NT2/D1 (cell line): ENCODE results near the gene ADH4.

Experiments
- DNase-seq: peaks from one replicate; pipeline ENCODE4 v3.0.0-alpha.2; 2011; ENCODE audit warnings: low read depth, low spot score
- H3K27me3 ChIP-seq: 2 replicates; pipeline ENCODE4 v1.6.0; 2011; ENCODE audit warnings: mild to moderate bottlenecking; ENCODE audit not compliant: insufficient read length, insufficient read depth
- H3K36me3 ChIP-seq: 2 replicates; pipeline ENCODE4 v1.6.1; 2011; ENCODE audit warnings: mild to moderate bottlenecking, low read length, mixed read lengths; ENCODE audit not compliant: insufficient read depth, insufficient read length
- H3K4me1 ChIP-seq: 2 replicates; pipeline ENCODE4 v1.5.1; 2011; ENCODE audit not compliant: insufficient read depth, insufficient read length
- H3K4me3 ChIP-seq: 2 replicates; pipeline ENCODE4 v1.5.1; 2011; ENCODE audit warnings: low read depth; ENCODE audit not compliant: insufficient read length
- H3K9ac ChIP-seq: 2 replicates; pipeline ENCODE4 v1.6.0; 2011; ENCODE audit warnings: low read depth; ENCODE audit not compliant: insufficient read length
- H3K9me3 ChIP-seq: 2 replicates; pipeline ENCODE4 v1.5.1; 2011; ENCODE audit warnings: mild to moderate bottlenecking, low read length; ENCODE audit not compliant: insufficient read depth
- SUZ12 ChIP-seq: IDR thresholded peaks from 2 replicates; pipeline ENCODE4 v1.6.1; 2011; ENCODE audit not compliant: insufficient read length, insufficient read depth; ENCODE audit errors: extremely low read depth
- YY1 ChIP-seq: IDR thresholded peaks from 2 replicates; pipeline ENCODE4 v1.6.1; 2011; ENCODE audit not compliant: insufficient read length, insufficient read depth
- ZNF274 ChIP-seq: IDR thresholded peaks from 2 replicates; pipeline ENCODE4 v1.6.1; 2011; ENCODE audit warnings: mild to moderate bottlenecking, low read depth, low read length

Gene ADH4

DNA sequence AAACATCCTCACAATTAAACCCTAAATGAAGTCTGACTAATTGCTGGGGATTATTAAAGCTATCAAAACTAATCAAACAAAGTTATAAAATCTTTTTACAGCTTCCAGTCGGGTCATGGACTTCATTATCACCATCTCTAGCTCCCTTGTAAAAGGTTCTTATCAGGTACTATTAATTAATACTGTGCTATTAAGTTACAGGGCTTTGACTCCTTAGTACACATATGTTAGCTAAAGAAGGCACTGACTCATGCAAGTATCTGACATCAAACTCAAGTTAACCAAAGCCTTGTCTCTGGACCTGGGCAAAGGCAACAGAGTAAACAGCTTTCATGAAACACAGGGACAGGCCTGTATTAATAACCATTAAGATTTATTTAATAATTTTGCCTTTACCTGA, 7.9 kb upstream of the ADH4 start:
- Histone ChIP-seq H3K4me1 (no peaks in the 10 kb centered on the region), H3K36me3 (no peaks in the 10 kb centered on the region), H3K9me3 (peaks cover 29% of the 10 kb centered on the region), H3K27me3 (no peaks in the 10 kb centered on the region), H3K4me3 (no peak overlapping the region), H3K9ac (no peak overlapping the region)
- DNase-seq, result no peak
- TF ChIP-seq ZNF274 (no peak), YY1 (no peak), SUZ12 (no peak)

DNA sequence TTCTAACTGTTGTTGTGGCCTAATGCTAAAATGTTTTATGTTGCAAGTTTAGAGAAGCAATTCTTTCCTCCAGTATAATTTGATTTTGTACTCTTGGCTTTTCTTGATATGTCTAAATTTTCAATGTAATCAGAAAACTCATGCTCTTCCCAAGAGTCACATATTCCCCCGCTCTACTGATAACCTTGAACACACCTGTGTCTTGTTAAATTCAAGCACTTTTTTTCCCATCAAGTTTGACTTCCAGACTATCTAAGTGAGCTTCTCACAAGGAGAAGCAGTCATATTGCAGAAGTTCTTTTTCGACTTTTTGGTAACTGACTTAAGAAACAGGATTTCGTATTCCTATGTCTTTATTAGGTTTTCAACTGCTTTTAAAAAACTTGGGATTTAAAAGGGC, 7.4 kb upstream of the ADH4 start:
- TF ChIP-seq ZNF274 (no peak), YY1 (no peak), SUZ12 (no peak)
- Histone ChIP-seq H3K36me3 (no peaks in the 10 kb centered on the region), H3K9ac (no peak overlapping the region), H3K27me3 (no peaks in the 10 kb centered on the region), H3K9me3 (peaks cover 29% of the 10 kb centered on the region), H3K4me3 (no peak overlapping the region), H3K4me1 (no peaks in the 10 kb centered on the region)
- DNase-seq, result no peak

DNA sequence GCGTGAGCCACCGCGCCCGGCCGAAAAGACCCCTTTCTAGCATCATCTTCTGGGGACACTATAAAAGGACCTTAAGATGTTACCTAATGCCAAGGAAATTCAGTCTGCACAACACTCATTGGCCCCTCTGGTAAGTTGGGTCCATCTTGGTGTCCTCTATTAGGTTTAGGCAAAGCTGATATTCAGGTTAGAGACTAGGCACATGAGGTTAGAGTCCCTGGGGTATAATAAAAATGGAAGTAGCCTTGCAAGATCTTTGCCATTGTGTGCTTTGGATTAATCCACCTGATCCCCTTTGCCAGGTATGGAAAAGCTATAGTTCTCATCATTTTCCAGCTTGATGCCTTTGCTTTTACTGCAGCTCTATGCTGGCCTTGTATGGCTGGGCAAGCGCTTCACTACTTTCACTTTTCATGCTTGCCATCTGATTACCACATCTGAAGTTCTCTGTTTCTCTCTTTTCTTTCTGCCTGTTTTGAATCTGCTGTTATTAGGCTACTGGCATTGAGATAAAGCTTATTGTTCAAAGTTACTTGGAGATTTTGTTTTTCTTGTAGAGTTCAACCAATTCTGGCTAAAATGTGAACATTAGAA, 5.4 kb upstream of the ADH4 start:
- H3K9ac ChIP-seq, result no peak overlapping the region
- TF ChIP-seq YY1 (no peak), ZNF274 (no peak), SUZ12 (no peak)
- H3K4me3 ChIP-seq, result no peak overlapping the region
- peaks cover 29% of the 10 kb centered on the region for H3K9me3 ChIP-seq
- H3K36me3 ChIP-seq, result no peaks in the 10 kb centered on the region
- H3K27me3 ChIP-seq, result no peaks in the 10 kb centered on the region
- no peaks in the 10 kb centered on the region for H3K4me1 ChIP-seq
- no peak for DNase-seq

DNA sequence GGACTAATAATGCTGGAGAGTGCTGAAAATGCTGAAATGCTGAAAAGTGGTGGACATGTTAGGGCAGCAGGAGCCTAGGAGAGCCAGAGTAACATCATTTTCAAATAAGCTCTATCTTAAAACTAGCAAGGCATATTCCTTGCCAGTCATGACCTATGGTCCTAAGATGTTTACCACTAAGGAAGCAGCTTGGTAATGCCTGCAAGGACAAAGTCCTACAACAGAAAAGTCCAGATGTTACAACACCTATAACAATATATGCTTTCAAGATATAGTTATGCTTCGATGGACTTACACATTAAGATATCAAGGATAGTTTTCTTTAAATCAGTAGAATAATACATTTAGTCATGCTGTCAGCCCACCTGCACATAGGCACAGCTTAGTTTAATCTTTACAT, 4.5 kb upstream of the ADH4 start:
- no peaks in the 10 kb centered on the region for H3K27me3 ChIP-seq

DNA sequence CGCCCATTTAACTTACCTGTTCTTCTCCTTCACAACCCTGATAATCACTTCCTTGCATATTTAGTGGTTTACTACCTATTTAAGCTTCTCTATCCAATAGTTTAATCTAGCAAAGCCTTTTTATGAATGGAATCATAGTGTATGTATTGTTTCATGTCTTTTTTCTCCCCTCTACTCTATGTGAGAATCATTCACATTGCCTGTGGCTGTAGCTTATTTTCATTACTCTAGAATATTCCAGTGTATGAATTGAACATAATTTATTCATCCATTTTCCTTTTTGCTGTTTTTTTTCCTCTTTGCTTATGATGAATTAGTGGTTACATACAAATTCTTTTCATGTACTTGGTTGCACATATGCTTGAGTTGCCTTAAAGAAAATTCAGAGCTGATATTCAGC, 490 bp upstream of the ADH4 start:
- no peaks in the 10 kb centered on the region for H3K36me3 ChIP-seq
- no peak overlapping the region for H3K4me3 ChIP-seq
- H3K4me1 ChIP-seq, result no peaks in the 10 kb centered on the region
- no peaks in the 10 kb centered on the region for H3K27me3 ChIP-seq
- no peak overlapping the region for H3K9ac ChIP-seq
- H3K9me3 ChIP-seq, result no peaks in the 10 kb centered on the region
- TF ChIP-seq ZNF274 (no peak), YY1 (no peak), SUZ12 (no peak)
- no peak for DNase-seq

More for the DNA sequence above, 4.5 kb upstream of the ADH4 start:
- no peaks in the 10 kb centered on the region for H3K4me1 ChIP-seq
- H3K4me3 ChIP-seq, result no peak overlapping the region
- peaks cover 29% of the 10 kb centered on the region for H3K9me3 ChIP-seq
- DNase-seq, result no peak
- no peaks in the 10 kb centered on the region for H3K36me3 ChIP-seq
- no peak for TF ChIP-seq YY1
- no peak for TF ChIP-seq ZNF274
- TF ChIP-seq SUZ12, result no peak
- no peak overlapping the region for H3K9ac ChIP-seq

DNA sequence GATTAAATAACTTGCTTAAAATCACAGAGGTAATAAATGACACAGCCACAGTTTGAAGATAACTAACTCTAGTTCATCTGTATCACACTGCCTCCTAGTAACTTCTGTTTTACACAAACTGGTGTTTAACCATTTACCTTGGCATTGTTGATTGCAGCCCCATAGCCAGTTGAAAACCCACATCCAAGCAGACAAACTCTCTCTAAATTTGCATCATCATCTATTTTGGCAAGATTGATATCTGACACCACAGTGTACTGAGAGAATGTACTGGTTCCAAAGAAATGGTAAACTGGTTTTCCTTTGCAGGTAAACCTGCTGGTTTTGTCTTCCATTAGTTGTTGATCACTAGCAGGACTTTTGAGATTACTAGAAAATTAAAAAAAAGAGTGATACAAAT, 7.8 kb downstream of the ADH4 start:
- no peaks in the 10 kb centered on the region for H3K9me3 ChIP-seq
- no peak for TF ChIP-seq YY1
- no peak for TF ChIP-seq ZNF274
- no peak for DNase-seq
- H3K4me3 ChIP-seq, result no peak overlapping the region
- H3K4me1 ChIP-seq, result no peaks in the 10 kb centered on the region
- H3K27me3 ChIP-seq, result no peaks in the 10 kb centered on the region
- H3K36me3 ChIP-seq, result no peaks in the 10 kb centered on the region
- no peak overlapping the region for H3K9ac ChIP-seq

DNA sequence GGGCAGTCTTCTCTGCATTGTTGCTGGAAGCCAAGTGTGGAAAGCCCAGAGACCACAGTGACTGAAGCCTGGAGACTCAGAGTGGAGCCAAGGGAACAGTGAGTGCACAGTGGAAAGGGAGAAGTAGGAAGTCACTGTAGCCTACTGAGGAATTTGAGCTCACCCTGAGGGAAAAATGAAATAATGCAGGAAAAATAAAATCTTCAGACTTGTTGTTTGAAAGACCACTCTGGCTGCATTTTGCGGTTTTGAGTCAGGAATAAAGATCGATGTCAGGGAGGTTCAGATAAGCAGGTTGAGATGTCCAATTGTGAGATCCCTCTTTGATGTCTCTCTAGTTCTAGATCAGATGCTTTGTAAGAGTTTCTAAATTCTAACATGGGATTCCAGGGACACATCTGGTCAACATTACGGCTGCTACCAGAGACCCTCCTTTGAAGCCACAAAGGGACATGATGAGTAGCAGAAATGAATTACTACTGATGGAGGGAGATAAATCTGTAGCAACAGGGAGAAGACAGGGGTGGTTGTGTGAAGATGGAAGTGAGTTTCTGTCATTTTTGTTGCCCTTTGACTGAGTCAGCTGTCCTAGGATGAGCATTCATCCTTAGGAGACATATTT, 8.4 kb downstream of the ADH4 start:
- no peaks in the 10 kb centered on the region for H3K36me3 ChIP-seq
- H3K9me3 ChIP-seq, result no peaks in the 10 kb centered on the region
- DNase-seq, result no peak
- no peaks in the 10 kb centered on the region for H3K4me1 ChIP-seq
- no peak for TF ChIP-seq ZNF274
- TF ChIP-seq YY1, result no peak
- no peak overlapping the region for H3K9ac ChIP-seq
- no peaks in the 10 kb centered on the region for H3K27me3 ChIP-seq
- no peak overlapping the region for H3K4me3 ChIP-seq
